ENCODE results near the gene DEXI. TPM values are rescaled to one million over a fixed set of nuclear protein-coding genes. Genes with fewer than 3 reads are reported as not detected.
A peak's percentile ranks its signal among the peaks of the same experiment; 100 is the strongest.

DEXI gene
- total and polyA plus RNA-seq, 2 of the 13 experiments (the other 11 are each of a cell fraction or from before 2014, with no cell fraction given), result 51.5 to 70.4 TPM

GRCh38 chr16:10942352-10943063 is at the start of gene DEXI (continued):
- TF ChIP-seq FOXK2 (IDR thresholded peaks at IDR 0.05) (no peak), SOX13 (IDR thresholded peaks at IDR 0.05) (no peak; the same call in 1 of the 2 replicates), SOX13 (CRISPR knock-in tag; conservative IDR thresholded peaks at IDR 0.05 in 1 of 2, IDR thresholded peaks at IDR 0.05 in 1 of 2) (no peak; a peak in 1 of 4 replicates), ZNF205 (CRISPR knock-in tag; IDR thresholded peaks at IDR 0.05) (no peak), SIX1 (CRISPR knock-in tag; IDR thresholded peaks at IDR 0.05; ENCODE audit: borderline replicate concordance) (no peak), NCOA1 (CRISPR knock-in tag; IDR thresholded peaks at IDR 0.05) (no peak), MAFK (conservative IDR thresholded peaks at IDR 0.05 in 1 of 2, IDR thresholded peaks at IDR 0.05 in 1 of 2; ENCODE audit: low read length in 2 of 2) (no peak), ZNF687 (CRISPR knock-in tag; IDR thresholded peaks at IDR 0.05) (peak; percentile 63; the same call in 1 of the 2 replicates), ZMYM2 (CRISPR knock-in tag; IDR thresholded peaks at IDR 0.05) (no peak), CHD2 (IDR thresholded peaks at IDR 0.05; ENCODE audit: low read depth, low read length) (0 out of 2 replicates have a peak, but pooled peaks have one; percentile 22), IKZF4 (CRISPR knock-in tag; IDR thresholded peaks at IDR 0.05; ENCODE audit: borderline replicate concordance, low read depth, not compliant biosample characterization) (no peak), ZNF563 (CRISPR knock-in tag; IDR thresholded peaks at IDR 0.05) (no peak), ZNF143 (CRISPR knock-in tag; IDR thresholded peaks at IDR 0.05) (peak; percentile 72), ZNF232 (CRISPR knock-in tag; IDR thresholded peaks at IDR 0.05; ENCODE audit: borderline replicate concordance) (no peak), ZBTB21 (CRISPR knock-in tag; IDR thresholded peaks at IDR 0.05) (no peak), GPBP1L1 (CRISPR knock-in tag; IDR thresholded peaks at IDR 0.05) (no peak), GABPA (IDR thresholded peaks at IDR 0.05; ENCODE audit: low read depth, low read length) (no peak), GABPA (CRISPR knock-in tag; IDR thresholded peaks at IDR 0.05; ENCODE audit: low read depth) (no peak), PCBP1 (IDR thresholded peaks at IDR 0.05; ENCODE audit: borderline replicate concordance, low read depth, low read length) (no peak), ELF1 (CRISPR knock-in tag; IDR thresholded peaks at IDR 0.05) (peak; percentile 69), ZFP41 (CRISPR knock-in tag; IDR thresholded peaks at IDR 0.05; ENCODE audit: borderline replicate concordance) (no peak; the same call in 1 of the 2 replicates), ZNF225 (CRISPR knock-in tag; IDR thresholded peaks at IDR 0.05) (no peak), ZNF33A (CRISPR knock-in tag; IDR thresholded peaks at IDR 0.05; ENCODE audit: borderline replicate concordance) (no peak)
- TF ChIP-seq, protein P1, sequence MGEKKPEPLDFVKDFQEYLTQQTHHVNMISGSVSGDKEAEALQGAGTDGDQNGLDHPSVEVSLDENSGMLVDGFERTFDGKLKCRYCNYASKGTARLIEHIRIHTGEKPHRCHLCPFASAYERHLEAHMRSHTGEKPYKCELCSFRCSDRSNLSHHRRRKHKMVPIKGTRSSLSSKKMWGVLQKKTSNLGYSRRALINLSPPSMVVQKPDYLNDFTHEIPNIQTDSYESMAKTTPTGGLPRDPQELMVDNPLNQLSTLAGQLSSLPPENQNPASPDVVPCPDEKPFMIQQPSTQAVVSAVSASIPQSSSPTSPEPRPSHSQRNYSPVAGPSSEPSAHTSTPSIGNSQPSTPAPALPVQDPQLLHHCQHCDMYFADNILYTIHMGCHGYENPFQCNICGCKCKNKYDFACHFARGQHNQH (CRISPR knock-in tag; IDR thresholded peaks at IDR 0.05), result peak; percentile 50; the same call in 1 of the 2 replicates
- TF ChIP-seq, protein P2, sequence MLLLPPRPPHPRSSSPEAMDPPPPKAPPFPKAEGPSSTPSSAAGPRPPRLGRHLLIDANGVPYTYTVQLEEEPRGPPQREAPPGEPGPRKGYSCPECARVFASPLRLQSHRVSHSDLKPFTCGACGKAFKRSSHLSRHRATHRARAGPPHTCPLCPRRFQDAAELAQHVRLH (CRISPR knock-in tag; IDR thresholded peaks at IDR 0.05; ENCODE audit: borderline replicate concordance, low read depth), result peak; percentile 65
